GM12801 (cell line): ENCODE measurements around the gene PTPRG.

Experiments
- CTCF ChIP-seq: IDR thresholded peaks from one replicate; pipeline ENCODE4 v1.5.1; 2011; ENCODE audit warnings: control low read depth; ENCODE audit not compliant: insufficient read length; ENCODE audit errors: extremely low read depth

The PTPRG gene

DNA sequence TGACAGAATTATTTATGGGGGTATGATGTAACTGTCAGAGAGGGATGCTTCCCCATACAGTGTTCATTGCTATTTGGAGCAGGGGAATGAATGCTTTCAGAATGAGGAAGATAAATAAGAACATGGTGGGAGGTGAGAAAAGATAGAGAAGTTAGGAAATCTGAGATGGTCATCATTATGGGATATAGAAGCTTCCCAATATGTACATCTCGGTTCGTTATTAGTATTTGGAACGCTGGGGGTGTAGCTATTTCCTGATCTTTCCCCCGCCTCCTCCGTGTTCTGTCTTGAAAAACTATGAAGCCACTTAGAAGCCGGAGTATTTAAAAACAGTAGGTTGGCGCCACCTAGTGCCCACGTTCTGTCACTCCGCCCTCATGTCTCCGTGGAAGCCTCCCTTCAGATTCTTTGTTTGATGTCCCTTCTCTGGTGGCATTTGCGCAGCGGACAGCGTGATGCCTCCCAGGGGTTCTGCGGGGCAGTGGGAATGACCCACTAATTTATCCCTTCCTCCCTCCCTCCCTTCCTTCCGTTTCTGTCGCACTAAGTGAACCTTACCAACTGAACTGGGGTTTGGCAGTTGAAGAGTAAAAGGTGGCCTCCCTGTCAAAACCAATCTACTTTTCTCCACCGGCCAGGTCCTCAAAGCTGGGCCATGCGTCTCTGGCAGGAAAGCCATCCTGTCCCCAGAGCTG lies 627.5 kb downstream of the PTPRG start:
- TF ChIP-seq CTCF = no peak

DNA sequence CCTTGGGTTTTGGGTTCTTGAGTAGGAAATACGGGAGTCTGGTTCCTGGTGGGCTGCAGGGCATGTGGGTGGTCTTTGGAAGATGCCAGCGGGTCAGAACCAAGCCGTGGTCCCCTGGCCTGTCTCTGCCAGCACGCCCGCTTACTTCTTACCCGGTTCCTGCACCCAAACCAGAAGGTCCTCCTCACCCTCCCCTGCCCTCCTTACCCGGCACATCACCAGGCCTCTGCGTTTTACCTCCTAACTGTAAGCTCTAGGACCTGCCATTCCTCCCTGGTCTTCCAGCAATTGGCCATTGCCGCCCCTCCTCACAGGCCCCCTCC lies 628.0 kb downstream of the PTPRG start:
- no peak for TF ChIP-seq CTCF

DNA sequence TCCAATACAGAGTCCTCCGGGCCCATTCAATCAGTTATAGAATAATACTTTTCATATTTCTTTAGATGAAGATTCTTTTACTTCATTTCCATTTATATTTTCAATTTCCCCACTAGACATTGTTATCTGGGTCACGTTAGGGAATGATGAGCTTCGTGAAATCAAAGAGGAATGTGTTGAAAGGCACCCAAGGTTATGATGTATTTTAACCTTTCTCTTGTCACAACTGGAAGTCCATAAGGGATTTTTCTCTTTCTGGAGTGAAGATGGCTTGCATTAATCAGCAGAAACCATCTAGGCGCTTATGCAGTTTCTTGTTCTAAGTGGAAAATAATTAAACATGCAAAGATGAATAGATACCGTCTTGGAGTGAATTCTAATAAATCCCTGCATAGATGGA lies 631.5 kb downstream of the PTPRG start:
- TF ChIP-seq CTCF = no peak

DNA sequence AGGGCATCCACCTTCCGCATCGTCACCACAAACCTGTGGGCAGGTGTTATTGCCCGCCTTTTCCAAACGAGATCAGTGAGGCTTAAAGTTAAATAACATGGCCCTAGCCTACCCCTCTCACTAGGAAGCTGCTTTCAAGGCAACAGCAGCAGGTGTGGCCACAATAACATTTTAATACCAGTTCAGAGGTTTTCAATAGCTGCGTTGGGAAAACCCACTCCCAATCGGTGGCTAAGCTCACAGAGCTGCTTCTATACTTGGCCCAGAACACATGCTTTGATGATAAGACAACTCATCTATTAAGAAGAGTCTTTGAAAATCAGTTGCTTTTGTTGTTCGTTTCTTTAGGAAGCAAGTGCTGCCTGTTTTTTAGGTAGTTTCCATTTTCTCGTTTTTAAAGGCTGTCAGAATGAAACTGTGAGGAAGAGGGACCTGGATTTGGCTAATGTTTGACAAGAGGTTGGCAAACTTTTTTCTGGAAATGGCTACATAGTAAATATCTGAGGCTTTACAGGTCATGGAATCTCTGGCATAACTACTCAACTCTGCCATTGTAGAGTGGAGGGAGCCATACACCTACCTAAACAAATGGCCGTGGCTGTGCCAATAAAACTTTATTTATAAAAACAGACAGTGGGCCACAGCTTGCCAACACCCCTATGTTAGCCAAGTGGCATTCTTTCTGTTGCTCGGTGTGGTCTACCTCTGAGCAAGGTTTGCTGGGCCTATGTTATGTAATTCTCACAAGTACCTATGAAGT lies 632.4 kb downstream of the PTPRG start:
- no peak for TF ChIP-seq CTCF

DNA sequence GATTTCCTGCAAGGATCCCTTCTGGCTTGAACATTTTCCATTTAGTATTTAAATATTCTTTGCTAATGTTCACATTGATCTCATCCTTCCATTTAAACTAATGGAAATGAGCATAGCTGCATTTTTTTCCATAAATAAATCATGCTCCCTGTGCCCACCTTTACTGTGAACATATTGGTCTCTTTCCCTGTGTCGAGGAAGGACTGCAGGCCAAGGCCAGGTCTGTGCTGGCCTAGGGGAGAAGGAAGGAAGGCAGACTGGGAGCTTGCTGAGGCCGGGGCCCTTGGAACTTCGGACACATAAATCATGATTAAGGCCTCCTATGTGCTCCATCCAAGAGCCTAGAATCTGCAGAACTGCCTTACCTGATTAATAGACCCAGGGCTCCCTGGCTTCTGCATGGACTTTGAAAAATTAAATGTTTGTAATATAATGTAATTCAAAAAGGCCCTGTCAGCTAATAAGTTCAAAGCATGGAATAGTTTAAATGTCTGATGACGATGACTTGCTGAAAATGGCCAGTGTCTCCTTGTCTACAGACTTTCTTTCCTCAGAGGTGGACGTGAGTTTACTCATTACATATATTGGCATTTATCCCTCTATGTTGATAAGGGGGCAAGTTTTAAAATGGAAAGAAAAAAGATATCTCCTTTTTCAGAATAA lies 636.1 kb downstream of the PTPRG start:
- no peak for TF ChIP-seq CTCF

DNA sequence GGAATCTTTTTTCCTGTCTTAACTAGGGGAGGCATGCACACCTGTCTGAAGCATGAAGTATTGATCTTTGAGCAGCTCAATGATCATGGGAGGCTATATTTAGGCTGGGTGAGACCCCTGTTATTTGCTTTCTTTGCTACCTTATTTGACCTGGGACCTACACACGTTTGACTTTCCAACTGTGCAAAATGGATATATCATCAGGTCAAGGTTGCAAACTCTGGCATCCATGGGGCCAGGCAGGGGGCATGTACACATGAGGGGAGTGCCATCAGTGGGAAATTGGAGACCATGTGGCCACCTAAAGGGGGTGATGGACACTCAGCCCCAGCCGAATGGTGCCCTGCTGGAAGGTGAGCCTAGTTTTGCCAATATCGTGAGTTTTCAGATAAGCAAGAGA lies 637.8 kb downstream of the PTPRG start:
- TF ChIP-seq CTCF = no peak

DNA sequence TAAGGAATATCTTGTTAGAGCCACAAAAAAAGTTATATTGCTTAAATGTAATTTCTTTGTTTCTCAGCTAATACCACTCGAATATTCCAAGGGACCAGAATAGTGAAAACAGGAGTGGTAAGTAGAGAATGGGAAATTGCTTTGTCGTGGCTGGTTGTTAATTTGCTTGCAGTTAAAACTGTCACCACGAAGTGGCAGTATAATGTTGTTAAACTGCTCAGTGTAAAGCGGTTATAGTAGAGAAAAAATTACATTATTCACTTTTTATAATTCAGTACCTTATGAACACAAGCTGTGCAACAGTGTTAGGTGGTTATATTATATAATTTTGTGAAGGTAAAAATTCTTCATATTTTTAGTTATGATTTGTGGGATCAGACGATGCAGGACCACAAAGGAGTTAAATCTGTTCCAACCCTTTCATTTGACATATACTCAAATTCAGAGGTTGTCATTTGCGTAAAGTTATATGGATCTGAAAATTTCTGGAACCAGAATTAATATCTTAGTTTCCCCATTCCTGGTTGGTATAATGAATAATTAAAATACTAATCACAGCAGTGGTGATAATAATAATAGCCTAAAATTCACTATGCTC lies 640.2 kb downstream of the PTPRG start:
- TF ChIP-seq CTCF = no peak
